ENCODE data around the gene CAMTA1.

Gene CAMTA1

GRCh38 chr1:6995789-6996188 lies 210.5 kb downstream of the CAMTA1 start:
- ChIA-PET POLR2A (ENCODE audit: low non-redundant PET) (no interaction called here), CTCF (no interaction called here)
- TF ChIP-seq CTCF (conservative IDR thresholded peaks at IDR 0.05; ENCODE audit: low read depth): no peak
- no peak for DNase-seq (ENCODE audit: low spot score)
- no peak overlapping the region for H3K27ac ChIP-seq

DNA sequence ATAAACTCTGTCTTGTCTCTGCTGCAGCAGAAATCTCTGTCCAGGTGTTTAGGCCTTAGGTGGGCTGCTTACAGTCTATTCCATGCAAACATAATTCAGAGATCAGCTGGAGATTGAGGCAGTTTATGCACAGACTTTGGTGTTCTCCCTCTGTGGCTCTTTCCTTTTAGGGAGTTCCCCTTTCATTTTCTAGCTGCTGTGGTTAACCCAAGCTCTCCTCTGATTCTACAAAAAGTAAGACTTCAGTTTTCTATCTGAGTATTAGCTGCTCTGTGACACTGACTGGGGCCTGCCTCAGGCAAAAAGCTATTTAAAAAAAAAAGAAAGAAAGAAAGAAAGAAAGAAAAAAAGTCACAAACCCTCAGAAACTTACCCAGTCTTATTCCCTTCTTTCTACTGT lies 211.1 kb downstream of the CAMTA1 start:
- DNase-seq (ENCODE audit: low spot score): no peak
- CTCF ChIA-PET: no interaction called here
- no peak overlapping the region for H3K27ac ChIP-seq
- POLR2A ChIA-PET (ENCODE audit: low non-redundant PET): no interaction called here
- no peak for TF ChIP-seq CTCF (conservative IDR thresholded peaks at IDR 0.05; ENCODE audit: low read depth)

- no peak overlapping the region for H3K27ac ChIP-seq
These were observed 211.6 kb downstream of the CAMTA1 start for GRCh38 chr1:6996866-6997265.

GRCh38 chr1:6998267-6998666 lies 213.0 kb downstream of the CAMTA1 start:
- TF ChIP-seq CTCF (conservative IDR thresholded peaks at IDR 0.05; ENCODE audit: low read depth): no peak
- DNase-seq (ENCODE audit: low spot score): no peak
- ChIA-PET CTCF (interaction anchor here (0.6 kb wide), 1 partner anchor 271 kb away, joined by 3 read pairs; no protein-coding TSS in a partner anchor), POLR2A (ENCODE audit: low non-redundant PET) (no interaction called here)
- H3K27ac ChIP-seq: no peak overlapping the region

More at GRCh38 chr1:6996866-6997265, 211.6 kb downstream of the CAMTA1 start:
- DNase-seq (ENCODE audit: low spot score): no peak
- ChIA-PET CTCF (no interaction called here), POLR2A (ENCODE audit: low non-redundant PET) (no interaction called here)
- no peak for TF ChIP-seq CTCF (conservative IDR thresholded peaks at IDR 0.05; ENCODE audit: low read depth)

- ChIA-PET CTCF (interaction anchor here (0.5 kb wide), 1 partner anchor 754 kb away, joined by 3 read pairs; no protein-coding TSS in a partner anchor), POLR2A (ENCODE audit: low non-redundant PET) (no interaction called here)
- no peak for DNase-seq (ENCODE audit: low spot score)
- no peak overlapping the region for H3K27ac ChIP-seq
- no peak for TF ChIP-seq CTCF (conservative IDR thresholded peaks at IDR 0.05; ENCODE audit: low read depth)
These were observed 214.6 kb downstream of the CAMTA1 start for GRCh38 chr1:6999826-7000225.

GRCh38 chr1:7000720-7001119 lies 215.5 kb downstream of the CAMTA1 start:
- no peak for TF ChIP-seq CTCF (conservative IDR thresholded peaks at IDR 0.05; ENCODE audit: low read depth)
- ChIA-PET POLR2A (ENCODE audit: low non-redundant PET) (no interaction called here), CTCF (no interaction called here)

DNA sequence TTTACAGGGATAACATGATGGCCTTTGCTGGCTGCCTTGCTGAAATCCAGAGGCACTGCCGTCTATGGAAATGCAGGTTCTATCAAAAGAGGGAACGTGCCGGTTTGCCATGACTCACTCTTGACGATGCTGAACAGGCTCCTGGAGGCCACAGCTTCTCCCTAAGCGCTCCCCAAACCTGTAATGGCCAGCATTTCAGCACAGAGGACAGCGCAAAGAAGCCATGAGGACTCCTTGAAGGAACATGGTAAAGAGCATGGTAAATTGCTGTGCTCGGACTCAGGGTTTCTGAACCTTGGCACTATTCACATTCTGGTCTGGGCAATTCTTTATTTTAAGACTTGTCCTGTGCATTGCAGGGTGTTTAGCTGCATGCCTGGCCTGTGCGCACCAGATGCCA lies 217.5 kb downstream of the CAMTA1 start:
- ChIA-PET CTCF (no interaction called here), POLR2A (ENCODE audit: low non-redundant PET) (no interaction called here)
- H3K27ac ChIP-seq: no peak overlapping the region
- DNase-seq (ENCODE audit: low spot score): peak; percentile 11
- TF ChIP-seq CTCF (conservative IDR thresholded peaks at IDR 0.05; ENCODE audit: low read depth): no peak

More at GRCh38 chr1:7000720-7001119, 215.5 kb downstream of the CAMTA1 start:
- DNase-seq (ENCODE audit: low spot score): no peak
- H3K27ac ChIP-seq: no peak overlapping the region
